GM03348 (cell line): ENCODE measurements around the gene RIOX2.
A peak's percentile ranks its signal among the peaks of the same experiment; 100 is the strongest.

Source experiments
- DNase-seq: peaks from one replicate; pipeline ENCODE4 v3.0.0; 2012; ENCODE audit warnings: low spot score

The RIOX2 gene

DNA sequence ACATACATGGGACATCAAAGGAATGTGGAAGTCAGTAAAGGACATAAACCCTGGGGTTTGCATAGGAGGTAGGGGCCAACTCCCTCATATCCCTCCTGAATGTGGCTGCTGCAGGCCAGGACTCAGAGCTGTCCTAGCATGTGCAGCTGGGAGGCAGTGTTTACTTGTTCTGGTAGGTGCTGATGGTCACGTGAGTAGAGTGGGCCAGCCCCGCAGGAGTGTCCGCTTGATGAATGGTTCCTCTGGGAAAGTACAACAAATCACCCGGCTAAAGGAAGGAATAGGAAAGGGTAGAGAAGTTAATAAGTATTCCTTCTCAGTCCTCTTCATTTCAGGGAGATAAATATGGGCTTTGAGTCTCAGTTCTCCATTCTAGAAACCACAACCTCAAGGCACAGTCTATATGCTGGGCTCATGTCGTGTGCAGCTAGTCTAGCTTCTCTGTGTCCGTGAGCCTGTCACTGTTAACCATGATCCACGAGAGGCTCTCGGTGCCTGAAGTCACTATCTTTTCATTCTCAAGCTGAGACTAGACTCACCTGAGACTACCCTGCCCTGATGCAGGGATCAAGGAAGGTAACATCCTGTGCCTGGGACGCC lies 17.9 kb downstream of the RIOX2 start:
- DNase-seq, result no peak

DNA sequence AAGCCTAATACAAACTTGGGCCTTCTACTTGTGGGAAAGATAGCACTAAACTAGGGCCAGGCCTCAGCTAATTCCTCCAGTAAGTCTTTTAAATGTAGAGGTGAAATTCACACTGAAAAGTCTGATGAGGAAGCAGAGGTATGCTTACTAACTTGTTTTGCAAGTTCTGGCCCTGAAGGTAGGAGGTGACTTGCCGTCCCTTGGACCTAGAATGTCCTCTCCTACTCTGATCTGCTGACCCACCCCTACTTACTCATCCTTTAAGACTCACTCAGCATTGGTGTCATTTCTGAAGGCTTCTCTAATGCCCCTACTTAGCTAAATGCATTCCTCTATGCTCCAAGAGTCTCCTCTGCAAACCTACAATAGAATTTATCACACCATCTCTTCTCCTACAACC lies 19.4 kb downstream of the RIOX2 start:
- no peak for DNase-seq

DNA sequence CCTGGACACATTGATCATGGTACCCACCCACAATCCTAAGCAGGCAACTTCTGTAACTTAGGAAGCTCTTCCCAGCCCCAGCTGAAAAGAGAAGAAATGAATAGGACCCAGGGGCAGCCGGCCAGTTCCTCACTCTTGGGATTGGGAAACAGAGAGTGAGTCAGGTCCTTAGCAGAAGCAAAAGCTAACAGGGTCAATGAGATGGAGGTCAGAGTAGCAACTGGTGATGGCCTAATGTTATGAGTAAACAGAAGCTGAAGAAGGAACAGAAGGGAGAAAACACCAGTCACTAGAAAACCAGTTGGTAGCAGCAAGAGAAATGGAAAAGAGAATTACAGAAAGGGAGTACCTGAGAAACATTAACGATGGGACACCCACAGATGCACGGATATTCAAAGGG lies 20.0 kb downstream of the RIOX2 start:
- peak; percentile 58 for DNase-seq

DNA sequence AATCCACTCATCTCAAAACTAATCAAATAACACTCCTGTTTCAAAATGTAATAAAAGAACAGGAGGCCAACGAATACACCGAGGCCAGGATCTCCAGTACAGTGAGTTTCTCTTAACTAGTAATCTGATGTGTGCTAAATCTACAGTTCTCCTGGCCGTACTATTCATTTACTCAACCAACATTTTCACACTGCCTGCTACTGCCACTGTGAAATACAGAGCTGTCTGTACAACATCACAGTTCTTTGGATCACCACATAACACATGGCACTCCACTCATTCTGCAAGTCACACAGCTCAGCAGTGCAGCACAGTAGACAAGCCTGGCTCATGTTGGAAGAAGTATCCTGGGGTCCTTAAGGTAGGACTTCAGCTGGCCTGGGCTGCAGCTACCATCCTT lies 21.9 kb downstream of the RIOX2 start:
- DNase-seq, result no peak

DNA sequence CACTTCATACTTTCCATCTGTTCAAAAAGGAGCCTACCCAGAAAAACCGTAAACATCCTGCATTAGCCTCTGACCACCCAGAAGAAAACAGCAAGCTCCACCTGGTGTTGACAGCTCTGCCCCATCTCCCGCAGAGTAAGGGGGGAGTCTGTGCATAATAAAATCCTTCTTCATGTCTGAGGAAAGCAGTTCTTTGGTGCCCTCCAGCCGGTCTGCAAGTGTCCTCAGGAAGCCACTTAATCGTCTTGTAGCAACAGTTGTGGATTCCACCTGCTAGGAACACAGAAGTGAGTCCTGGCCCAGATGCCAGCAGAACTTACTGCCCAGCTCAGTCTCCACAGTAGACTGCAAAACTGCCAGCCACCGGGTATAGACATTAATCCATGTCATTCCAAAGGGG lies 22.5 kb downstream of the RIOX2 start:
- DNase-seq, result no peak

DNA sequence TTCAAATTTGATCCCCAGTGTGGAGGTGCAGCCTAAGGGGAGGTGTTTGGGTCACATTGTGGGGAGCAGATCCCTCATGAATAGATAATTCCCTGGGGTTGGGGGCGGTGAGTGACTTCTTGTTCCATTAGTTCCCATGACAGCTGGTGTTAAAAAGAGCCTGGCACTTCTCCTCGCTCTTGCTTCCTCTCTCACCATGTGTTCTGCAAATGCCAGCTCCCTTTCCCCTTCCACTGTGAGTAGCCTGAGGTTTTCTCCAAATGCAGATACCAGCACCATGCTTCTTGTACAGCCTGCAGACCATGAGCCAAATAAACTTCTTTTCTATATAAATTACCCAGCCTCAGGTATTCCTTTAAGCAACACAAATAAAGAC lies 23.1 kb downstream of the RIOX2 start:
- no peak for DNase-seq

DNA sequence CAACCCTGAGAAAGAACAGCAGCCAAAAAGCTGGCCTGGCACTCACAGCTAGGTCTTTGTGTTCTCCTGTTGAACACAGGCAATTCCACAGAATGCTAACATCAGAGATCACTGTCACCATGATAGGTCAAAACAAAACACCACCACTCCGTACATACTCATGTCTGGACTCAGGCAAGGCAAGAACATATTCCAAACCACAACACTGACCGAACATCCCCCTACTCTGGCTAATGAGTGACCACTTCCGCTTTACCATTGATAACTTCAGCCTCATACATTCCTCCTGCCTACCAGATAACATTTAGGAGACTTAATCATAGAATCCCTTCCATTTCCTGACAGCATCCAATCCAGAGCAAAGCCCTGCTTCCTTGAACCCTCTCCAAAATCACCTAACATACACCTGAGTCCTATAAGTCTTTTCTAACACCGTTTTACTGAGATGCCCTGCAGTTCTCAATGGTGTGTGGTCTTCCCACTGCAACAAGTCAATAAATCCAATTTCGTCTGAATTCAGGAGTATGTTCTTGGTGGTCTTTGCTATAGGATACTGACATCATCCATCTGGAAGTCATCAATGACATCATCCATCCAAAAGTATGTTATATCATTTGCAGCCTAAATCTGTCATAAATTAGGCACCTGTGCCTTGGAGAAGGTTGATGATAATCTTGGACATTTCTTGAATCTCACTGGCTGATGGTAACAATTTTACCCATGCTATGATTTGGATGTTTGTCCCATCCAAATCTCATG lies 23.7 kb downstream of the RIOX2 start:
- no peak for DNase-seq

DNA sequence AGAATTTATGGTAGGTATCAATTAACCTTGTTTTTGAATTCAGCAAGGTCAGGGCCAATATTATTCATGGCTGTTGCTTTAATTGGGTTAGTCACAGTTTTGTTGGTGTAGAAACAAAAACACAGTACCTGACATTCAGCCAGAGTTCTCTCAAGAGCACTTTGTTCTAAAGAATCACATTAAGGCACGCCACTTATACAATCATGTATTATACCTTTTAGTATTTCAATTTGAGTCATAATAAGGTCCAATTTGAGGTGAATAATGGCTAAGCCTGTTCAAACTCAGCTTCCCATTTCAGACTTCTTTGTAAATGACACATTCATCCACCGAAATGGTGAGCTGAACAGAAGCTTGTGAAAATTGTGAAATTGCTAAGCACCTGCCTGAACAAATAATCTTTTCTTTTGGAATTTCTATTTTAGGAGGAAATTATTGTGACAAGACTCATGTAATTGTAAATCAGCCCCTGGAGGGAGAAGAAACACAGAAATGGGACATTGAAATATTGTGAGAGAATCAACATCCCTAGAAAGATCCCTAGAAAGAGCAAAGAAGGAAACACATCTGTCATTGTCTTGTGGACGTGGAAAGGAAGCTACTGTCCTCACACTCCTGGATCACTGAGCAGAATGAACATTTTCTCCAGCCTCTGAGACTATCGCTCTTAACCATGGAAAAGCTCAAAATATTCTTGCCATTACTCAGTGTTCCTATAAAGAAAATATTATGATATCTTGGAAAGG lies 29.3 kb downstream of the RIOX2 start:
- DNase-seq, result no peak

DNA sequence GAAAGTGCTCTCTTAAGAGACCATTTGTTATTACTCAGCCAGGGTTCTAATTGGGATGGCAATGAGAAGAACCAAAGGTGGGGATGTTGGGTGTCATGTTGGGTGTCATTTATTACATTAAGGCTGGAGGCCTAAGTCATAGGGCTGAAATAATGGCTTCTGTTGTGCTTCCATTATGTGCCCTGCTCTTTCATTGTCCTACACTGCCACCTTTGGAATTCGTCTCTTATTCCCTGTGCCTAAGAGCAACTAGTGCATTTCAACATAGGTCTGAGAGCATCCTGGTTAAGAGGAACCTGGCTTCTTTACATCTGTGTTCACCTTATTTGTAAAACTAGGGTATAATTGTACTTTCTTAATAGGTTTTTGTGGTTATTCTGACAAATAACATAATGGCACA lies 32.2 kb downstream of the RIOX2 start:
- no peak for DNase-seq

DNA sequence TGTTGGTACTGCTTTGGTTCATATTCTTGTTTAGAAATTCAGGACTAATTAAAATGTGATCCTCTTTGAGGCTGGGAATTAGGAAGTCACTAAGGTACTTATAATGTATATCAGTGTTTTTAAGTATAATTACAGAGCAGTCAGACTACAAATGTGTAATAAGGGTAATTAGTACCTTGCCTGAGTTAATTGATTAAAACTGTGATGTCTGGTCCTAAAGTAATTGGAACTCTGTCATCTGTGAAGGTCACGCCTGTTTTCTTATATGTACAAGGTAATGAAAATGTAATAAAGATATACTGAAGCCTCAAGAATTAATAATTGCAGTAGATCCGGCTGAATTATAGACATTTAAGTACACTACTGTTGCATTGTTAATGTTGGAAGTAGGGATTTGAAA lies 32.8 kb downstream of the RIOX2 start:
- DNase-seq, result no peak

DNA sequence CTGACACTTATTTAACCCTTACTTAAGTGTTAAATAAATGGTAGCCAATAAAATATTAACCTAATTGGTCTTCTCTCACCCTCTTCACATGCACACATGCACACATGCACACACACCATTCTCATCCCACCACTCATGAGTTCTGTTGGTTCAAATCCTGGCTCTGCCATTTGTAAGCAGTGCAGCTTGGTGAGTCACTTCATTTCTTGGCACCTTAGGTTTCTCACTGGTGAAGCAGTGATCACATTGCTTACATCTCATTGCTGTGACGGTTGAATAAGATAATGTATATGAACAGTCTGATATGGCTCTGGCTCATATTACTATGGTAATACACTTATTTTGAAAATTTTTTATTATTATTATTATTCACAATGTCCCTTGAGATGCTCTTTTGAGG lies 33.8 kb downstream of the RIOX2 start:
- DNase-seq, result no peak

DNA sequence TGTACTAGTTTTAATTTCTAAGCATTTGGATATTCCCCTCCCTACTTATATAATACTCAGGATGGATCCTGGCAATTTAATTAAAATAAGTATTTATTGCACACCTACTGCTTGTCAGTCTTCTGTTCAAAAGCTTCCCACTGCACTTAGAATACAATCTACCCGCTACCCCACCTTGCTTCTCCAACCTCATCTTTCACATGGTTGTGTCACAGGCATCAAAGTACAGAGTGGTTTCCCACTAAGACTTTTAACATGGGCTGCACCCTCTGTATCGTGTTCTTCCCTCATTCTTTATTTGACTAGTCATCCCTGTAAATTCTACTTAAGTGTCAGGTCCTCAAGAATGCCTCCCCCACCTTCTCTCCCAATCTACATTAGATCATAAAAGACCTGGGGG lies 35.0 kb downstream of the RIOX2 start:
- no peak for DNase-seq

DNA sequence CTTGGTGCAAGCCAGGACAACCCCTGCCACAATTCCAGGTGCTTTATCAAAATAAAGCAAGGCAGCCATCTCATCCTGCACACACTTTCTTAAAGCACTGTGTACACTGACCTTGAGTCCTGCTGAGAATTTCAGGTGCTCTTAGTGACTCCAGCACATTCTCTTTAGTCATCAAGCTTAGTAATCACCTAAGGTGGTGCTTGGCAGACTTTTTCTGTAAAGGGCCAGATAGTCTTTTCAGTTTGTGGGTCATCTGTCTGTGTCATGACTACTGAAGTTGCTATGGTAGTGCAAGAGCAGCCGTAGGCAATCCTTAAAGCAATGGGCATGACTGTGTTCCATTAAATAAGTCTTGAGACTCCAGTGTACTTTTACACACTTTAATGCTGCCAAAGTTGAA lies 36.4 kb downstream of the RIOX2 start:
- no peak for DNase-seq

DNA sequence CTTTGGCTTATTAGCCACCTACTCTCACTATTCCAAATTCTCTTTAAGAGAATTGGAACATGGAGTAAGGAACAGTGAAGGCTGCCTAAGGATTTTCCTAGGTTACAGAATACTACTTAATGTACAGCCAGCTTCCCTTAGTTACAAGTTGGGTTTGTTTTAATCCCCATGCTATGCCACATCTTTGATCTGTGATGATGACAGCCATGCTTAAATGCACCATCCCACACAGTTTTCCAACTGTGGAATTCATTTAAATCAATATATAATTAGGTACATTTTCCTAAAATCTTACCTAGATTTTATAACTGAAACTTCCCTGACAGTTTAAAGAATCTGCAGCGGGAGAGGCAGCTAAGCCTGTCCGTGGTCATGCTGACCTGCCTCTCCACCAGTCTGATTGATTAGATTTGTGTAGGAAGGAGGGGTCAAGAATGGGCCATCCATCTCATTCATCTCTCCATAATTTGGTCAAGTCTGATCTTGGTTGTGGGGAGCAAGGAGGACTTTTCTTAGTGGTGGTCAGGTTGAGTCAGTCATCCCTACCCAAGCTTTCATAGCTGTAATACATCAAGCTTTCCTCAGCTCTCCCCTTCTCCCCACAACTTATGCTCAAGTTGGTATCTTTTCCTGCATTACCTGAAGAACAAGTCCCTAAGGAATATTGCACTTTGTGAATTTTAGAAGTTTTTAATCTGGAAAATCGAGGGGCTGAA lies 37.1 kb downstream of the RIOX2 start:
- no peak for DNase-seq

DNA sequence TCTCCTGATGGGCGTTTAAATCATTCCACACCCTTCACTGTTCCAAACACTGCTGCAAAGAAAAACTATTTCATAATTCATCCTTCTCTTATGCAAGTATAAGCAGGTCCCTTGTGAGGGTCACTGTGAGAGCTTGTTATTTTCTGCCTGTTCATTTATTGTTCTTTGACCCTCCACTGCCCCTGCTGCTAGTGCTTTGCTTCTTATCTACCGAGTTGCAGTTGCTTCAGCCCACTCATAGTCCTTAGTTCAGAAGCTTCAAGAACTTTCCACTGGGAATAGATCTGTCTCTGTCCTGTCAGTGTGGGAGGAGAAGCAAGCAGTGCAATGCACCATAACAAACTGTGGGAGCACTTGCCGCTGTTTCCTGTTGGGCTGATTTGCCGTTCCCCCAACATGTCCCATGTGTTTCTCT lies 39.8 kb downstream of the RIOX2 start:
- no peak for DNase-seq

DNA sequence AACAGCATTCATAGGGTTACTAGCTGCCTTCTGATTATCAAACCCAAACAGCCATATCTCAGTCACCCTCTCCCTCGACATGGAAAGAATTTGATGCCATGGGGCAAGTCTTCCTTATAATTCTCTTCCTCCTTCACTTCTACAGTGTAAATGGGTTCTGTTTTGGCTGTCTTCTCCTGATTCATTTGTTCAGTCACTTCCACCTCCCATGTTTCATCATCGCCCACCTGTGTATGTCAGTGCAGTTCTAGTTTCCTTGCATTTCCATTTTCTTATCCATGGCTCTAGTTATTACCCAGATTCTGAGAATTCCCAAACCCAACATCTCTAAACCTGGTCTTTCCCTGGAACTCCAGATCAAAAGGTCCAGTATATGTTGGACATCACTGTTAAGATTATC lies 41.0 kb downstream of the RIOX2 start:
- no peak for DNase-seq

DNA sequence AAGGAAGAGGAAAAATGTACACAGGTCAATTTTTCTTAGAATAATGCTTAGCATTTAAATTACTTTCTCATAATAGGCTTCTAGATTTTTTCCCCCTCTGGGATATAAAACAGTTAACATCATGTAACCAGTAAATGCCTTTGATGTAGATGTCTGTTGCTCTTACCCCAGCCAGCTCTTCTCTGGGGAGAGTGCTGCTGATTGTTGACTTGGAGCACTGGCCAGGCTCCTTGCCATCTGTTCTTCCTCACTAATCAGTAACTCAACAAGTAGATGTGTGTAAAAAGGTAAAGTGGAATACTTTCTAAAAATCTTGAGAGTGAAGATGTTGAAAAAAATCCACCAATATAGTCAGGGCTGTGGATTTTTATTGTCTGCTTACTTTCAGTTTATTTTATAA lies 42.2 kb downstream of the RIOX2 start:
- no peak for DNase-seq

DNA sequence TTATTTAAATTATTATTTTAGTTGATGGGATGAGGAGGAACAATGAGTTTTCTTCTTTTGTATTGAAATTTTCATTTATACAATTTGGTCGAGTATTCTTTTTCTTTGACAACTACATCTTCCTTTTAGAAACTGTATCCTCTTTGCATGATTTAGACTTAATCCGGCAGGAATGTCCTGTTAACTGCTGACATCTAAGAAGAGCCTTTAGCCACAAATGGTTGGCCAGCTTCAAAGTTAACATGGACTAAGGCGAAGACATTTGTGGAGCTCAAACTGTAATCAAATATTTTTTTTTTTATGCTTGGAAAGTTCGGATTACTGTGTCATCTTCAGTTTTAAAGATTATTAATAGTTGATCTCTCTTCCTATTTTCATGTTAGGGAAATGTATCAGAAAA lies 43.2 kb downstream of the RIOX2 start:
- no peak for DNase-seq

DNA sequence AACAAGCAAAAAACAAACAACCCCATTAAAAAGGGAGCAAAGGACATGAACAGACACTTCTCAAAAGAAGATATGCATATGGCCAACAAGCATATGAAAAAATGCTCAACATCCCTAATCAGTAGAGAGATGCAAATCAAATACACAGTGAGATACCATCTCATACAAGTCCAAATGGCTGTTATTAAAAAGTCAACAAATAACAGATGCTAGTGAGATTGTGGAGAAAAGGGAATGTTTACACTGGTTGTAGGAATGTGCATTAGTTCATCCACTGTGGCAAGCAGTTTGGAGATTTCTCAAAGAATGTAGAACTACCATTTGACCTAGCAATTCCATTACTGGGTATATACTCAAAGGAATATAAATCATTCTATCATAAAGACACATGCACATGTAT lies 44.5 kb downstream of the RIOX2 start:
- no peak for DNase-seq

DNA sequence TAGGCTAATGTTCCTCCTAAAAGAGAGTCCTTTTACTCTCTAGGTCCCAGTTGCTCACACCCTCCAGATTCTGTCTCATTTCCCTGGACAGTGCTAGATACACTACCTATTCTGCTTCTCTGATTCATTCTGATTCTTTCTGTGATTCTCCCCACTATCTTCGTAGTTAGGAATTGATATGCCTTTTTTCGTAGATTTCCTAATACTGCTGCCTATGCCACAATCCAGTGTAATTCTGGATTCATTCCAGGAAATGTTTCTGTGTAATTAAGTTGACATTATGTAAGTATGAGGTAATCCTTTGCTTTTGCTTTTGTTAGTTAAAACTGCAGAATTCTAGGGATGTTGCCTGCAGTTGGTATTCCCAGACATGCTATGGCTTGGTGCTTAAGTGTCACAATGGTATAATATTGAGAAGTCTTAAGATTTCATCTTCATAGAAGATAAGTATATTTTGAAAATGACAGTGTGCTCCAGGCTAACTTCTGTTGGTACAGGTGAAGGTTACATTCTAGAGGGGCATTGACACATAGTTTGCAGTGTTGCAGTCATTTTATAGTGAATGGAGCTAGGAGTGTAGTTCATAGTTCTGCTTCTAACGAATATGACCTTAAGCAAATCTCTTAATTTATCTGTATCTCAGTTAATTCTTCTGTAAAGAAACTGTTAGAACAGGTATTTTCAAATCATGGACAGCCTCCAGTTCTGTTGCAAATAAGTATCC lies 54.3 kb downstream of the RIOX2 start:
- DNase-seq, result no peak

DNA sequence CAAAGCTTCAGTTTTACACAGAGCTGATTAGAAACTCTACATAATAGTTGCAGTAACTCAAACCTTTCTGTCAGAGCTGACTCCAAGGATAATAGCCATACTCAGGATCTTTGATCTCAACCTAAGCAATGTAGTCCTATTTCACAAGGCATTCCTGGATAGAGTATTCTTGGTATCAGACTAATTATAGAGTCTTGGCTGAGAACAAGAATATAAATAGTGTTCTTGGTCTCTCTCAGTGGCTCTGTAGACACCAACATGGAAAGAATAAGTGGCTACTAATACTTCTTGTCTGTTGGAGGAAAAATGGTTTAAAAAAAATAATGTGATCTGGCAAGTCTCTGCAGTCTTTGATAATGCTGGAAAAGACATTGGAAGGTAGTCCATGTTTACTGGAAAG lies 55.7 kb downstream of the RIOX2 start:
- DNase-seq, result no peak

DNA sequence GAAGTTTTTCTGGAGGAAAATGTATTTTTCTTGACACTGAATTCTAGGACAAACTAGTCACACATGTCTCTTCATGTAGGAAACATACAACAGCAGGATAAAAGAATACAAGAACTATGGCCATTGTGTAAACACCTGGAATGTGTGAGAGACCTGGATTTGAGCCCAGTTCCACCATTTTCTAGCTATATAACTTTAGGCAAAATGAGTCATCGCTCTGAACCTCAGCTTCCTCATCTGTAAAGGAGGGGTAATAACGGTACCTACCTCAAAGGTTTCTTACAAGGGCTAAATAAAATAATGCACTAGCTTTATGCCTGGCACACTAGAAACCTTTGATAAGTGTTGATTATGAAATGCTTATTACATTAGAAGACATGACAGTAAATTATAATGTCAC lies 57.8 kb downstream of the RIOX2 start:
- no peak for DNase-seq
